ENCODE data around the gene CCL16. TPM values are rescaled to one million over a fixed set of nuclear protein-coding genes. Genes with fewer than 3 reads are reported as not detected.
A peak's percentile ranks its signal among the peaks of the same experiment; 100 is the strongest.

The CCL16 gene
- total and polyA plus RNA-seq, 8 donors = 0.14 to 0.30 TPM; not detected in 6

- Histone ChIP-seq H3K36me3 (no peaks in the 10 kb centered on the region), H3K9me3 (no peaks in the 10 kb centered on the region), H3K27ac (no peak overlapping the region), H3K27me3 (no peaks in the 10 kb centered on the region), H3K4me1 (no peaks in the 10 kb centered on the region), H3K4me3 (no peak overlapping the region)
- no peak for FAIRE-seq
- intact Hi-C loops (cut with DNase I) = no loop called here
- no peak for ATAC-seq
- no peak for DNase-seq
- no peak for TF ChIP-seq CTCF (IDR thresholded peaks at IDR 0.05)
- WGBS, 2 donors = 82 to 86% methylated on average over 14 of the region's 14 CpGs
These were observed 27.8 kb upstream of the CCL16 start for GRCh38 chr17:36008998-36009665.

- intact Hi-C loops (cut with DNase I) = no loop called here
- Histone ChIP-seq H3K36me3 (no peaks in the 10 kb centered on the region), H3K4me1 (peaks cover 0 to 5% (median 4%) of the 10 kb centered on the region in 3 donors), H3K27me3 (no peaks in the 10 kb centered on the region), H3K27ac (no peak overlapping the region), H3K4me3 (no peak overlapping the region), H3K9me3 (no peaks in the 10 kb centered on the region)
- DNase-seq (no peak), FAIRE-seq (no peak), ATAC-seq (no peak)
- no peak for TF ChIP-seq CTCF (IDR thresholded peaks at IDR 0.05)
- 50 to 65% methylated on average over 4 of the region's 4 CpGs for WGBS, 2 donors
These were observed 23.4 kb upstream of the CCL16 start for GRCh38 chr17:36004594-36005108.

GRCh38 chr17:36002631-36003030 lies 21.3 kb upstream of the CCL16 start:
- Histone ChIP-seq H3K27me3 (no peaks in the 10 kb centered on the region), H3K4me3 (no peak overlapping the region), H3K27ac (no peak overlapping the region), H3K4me1 (peaks cover 0 to 5% (median 4%) of the 10 kb centered on the region in 3 donors), H3K9me3 (no peaks in the 10 kb centered on the region), H3K36me3 (no peaks in the 10 kb centered on the region)
- DNase-seq = no peak
- intact Hi-C loops (cut with DNase I) = no loop called here
- FAIRE-seq = no peak
- ATAC-seq = no peak
- WGBS, 2 donors = 90 to 93% methylated on average over 7 of the region's 7 CpGs
- TF ChIP-seq CTCF (IDR thresholded peaks at IDR 0.05) = no peak

- Histone ChIP-seq H3K4me1 (peaks cover 0 to 5% (median 4%) of the 10 kb centered on the region in 3 donors), H3K9me3 (no peaks in the 10 kb centered on the region), H3K27ac (no peak overlapping the region), H3K4me3 (no peak overlapping the region), H3K36me3 (no peaks in the 10 kb centered on the region), H3K27me3 (no peaks in the 10 kb centered on the region)
- WGBS, 2 donors = 55% methylated on average over 6 of the region's 6 CpGs
- ATAC-seq (peak; percentile 87 to 94 (median 89)), DNase-seq (peak; percentile 63 to 85 (median 72)), FAIRE-seq (no peak)
- intact Hi-C loops (cut with DNase I) = no loop called here
- TF ChIP-seq CTCF (IDR thresholded peaks at IDR 0.05) = no peak
These were observed 20.7 kb upstream of the CCL16 start for GRCh38 chr17:36001862-36002603.
